SK-N-MC (cell line): ENCODE measurements around the gene SH3GL3.

Experiments used
- EZH2 ChIP-seq: fragments of 200-600 bp; sonication (generic); IDR thresholded peaks from one replicate; pipeline ENCODE4 v1.6.1; 2017; ENCODE audit warnings: antibody characterized with exemption
- FOXP2 ChIP-seq: optimal IDR thresholded peaks from 2 replicates; pipeline ENCODE3; 2011; ENCODE audit warnings: mild to moderate bottlenecking, moderate library complexity; ENCODE audit not compliant: insufficient read depth; ENCODE audit errors: extremely low read length, control extremely low read depth
- POLR2AphosphoS5 ChIP-seq: IDR thresholded peaks from 2 replicates; pipeline ENCODE4 v1.6.1; 2012; ENCODE audit warnings: mild to moderate bottlenecking, low read depth, low read length, borderline replicate concordance

- no peak for TF ChIP-seq EZH2
- no peak for TF ChIP-seq POLR2AphosphoS5
- TF ChIP-seq FOXP2: no peak
Measured at GRCh38 chr15:83612898-83613635, 165.9 kb downstream of the SH3GL3 start.
